PFSK-1 (cell line): ENCODE results near the gene SYDE1.

Experiments used
- POLR2AphosphoS5 ChIP-seq: IDR thresholded peaks from 2 replicates; pipeline ENCODE4 v1.6.1; 2012; ENCODE audit warnings: low read depth, mild to moderate bottlenecking, control low read depth, low read length, moderate library complexity
- REST ChIP-seq, 2 experiments: IDR thresholded peaks; 2 replicates each; pipeline versions ENCODE4 v1.6.1 to v1.8.0; 2011 to 2012; ENCODE audit warnings: low read depth in 2 of 2, low read length in 2 of 2, control low read depth in 1 of 2, inconsistent platforms in 1 of 2, mild to moderate bottlenecking in 1 of 2, moderate library complexity in 1 of 2; ENCODE audit not compliant: insufficient read depth in 1 of 2
- SIN3A ChIP-seq: IDR thresholded peaks from 2 replicates; pipeline ENCODE4 v1.6.1; 2012; ENCODE audit warnings: mild to moderate bottlenecking, low read length, moderate library complexity, borderline replicate concordance; ENCODE audit not compliant: insufficient read depth

- TF ChIP-seq SIN3A (no peak), POLR2AphosphoS5 (no peak), REST (IDR thresholded peaks at IDR 0.05; ENCODE audit: insufficient read depth in 1 of 2, low read depth in 2 of 2, low read length in 2 of 2) (no peak)
These were observed 22.8 kb downstream of the SYDE1 start for GRCh38 chr19:15129856-15130585.
